Esophagus muscularis mucosa (tissue), 4 donors: ENCODE data around the gene ESYT3. TPM values are rescaled to one million over a fixed set of nuclear protein-coding genes. Genes with fewer than 3 reads are reported as not detected.
A peak's percentile ranks its signal among the peaks of the same experiment; 100 is the strongest.
"Not testable (repeated sequence)": the region's sequence is repeated elsewhere in the genome, so short reads cannot be mapped to it uniquely, and the experiment has no call there.

Source experiments
- DNase-seq: peaks from one replicate; pipeline ENCODE4 v3.0.0-alpha.2; 2017; ENCODE audit errors: extremely low spot score
- H3K27ac ChIP-seq, 4 donors: fragments of 200-600 bp; sonication (generic); replicated peaks in 1 of 4; 1 replicate in 3 of 4; 2 replicates in 1 of 4; pipeline ENCODE4 v1.5.1; 2016 to 2019; ENCODE audit warnings: mild to moderate bottlenecking in 1 of 4
- H3K27me3 ChIP-seq, 4 donors: fragments of 200-600 bp; sonication (generic); one replicate each; pipeline versions ENCODE4 v1.5.1 to v1.6.0; 2016 to 2019
- H3K36me3 ChIP-seq, 4 donors: fragments of 200-600 bp; sonication (generic); one replicate each; pipeline ENCODE4 v1.5.1; 2016 to 2019
- H3K4me1 ChIP-seq, 4 donors: fragments of 200-600 bp; sonication (generic); one replicate each; pipeline ENCODE4 v1.5.1; 2016 to 2019
- H3K4me3 ChIP-seq, 4 donors: fragments of 200-600 bp; sonication (generic); 1 replicate in 2 of 4; 2 replicates in 2 of 4; pipeline ENCODE4 v1.5.1; 2016 to 2019; ENCODE audit warnings: mild to moderate bottlenecking in 4 of 4, moderate library complexity in 1 of 4
- H3K9me3 ChIP-seq, 4 donors: fragments of 200-600 bp; sonication (generic); 1 replicate in 3 of 4; 2 replicates in 1 of 4; pipeline ENCODE4 v1.5.1; 2016 to 2019
- EP300 ChIP-seq: sonication (generic); formaldehyde crosslinking; IDR thresholded peaks from one replicate; pipeline ENCODE4 v1.6.1; 2017; ENCODE audit warnings: antibody characterized with exemption
- POLR2A ChIP-seq: fragments of 450-650 bp; IDR thresholded peaks from one replicate; pipeline ENCODE4 v1.6.1; 2017; ENCODE audit warnings: antibody characterized with exemption, moderate library complexity, mild to moderate bottlenecking, low read depth
- POLR2AphosphoS5 ChIP-seq, 2 donors: sonication (generic); formaldehyde crosslinking; IDR thresholded peaks; one replicate each; pipeline ENCODE4 v1.6.1; 2017; ENCODE audit warnings: antibody characterized with exemption in 2 of 2
- WGBS: methylation state at CpG from one replicate; pipeline ENCODE4 v1.1.5; 2018; 5-methylcytosine and 5-hydroxymethylcytosine counted together
- intact Hi-C: fragments of 100-400 bp; cut with DNase I; formaldehyde crosslinking; loops from one replicate; pipeline ENCODE4 v1.15.1; 2023
- total RNA-seq, 4 donors: library from RNA; depleted of rRNA; stranded (reverse); fragments of >200 nt; gene quantifications; one replicate each; pipeline versions ENCODE4 v1.1.0 to v1.2.1, GENCODE V29; 2016
- TF ChIP-seq, protein P1 (sequence below), 3 experiments: fragments of 200-600 bp in 2 of 3; fragments of 450-650 bp in 1 of 3; sonication (generic) in 2 of 3; IDR thresholded peaks; one replicate each; pipeline ENCODE4 v1.5.1; 2017 to 2019; ENCODE audit warnings: antibody characterized with exemption in 3 of 3, mild to moderate bottlenecking in 2 of 3, moderate library complexity in 1 of 3

Gene ESYT3
- total RNA-seq, 4 donors from 2014 or later, result 0.45 to 1.1 (median 0.83) TPM; not detected in 1

DNA sequence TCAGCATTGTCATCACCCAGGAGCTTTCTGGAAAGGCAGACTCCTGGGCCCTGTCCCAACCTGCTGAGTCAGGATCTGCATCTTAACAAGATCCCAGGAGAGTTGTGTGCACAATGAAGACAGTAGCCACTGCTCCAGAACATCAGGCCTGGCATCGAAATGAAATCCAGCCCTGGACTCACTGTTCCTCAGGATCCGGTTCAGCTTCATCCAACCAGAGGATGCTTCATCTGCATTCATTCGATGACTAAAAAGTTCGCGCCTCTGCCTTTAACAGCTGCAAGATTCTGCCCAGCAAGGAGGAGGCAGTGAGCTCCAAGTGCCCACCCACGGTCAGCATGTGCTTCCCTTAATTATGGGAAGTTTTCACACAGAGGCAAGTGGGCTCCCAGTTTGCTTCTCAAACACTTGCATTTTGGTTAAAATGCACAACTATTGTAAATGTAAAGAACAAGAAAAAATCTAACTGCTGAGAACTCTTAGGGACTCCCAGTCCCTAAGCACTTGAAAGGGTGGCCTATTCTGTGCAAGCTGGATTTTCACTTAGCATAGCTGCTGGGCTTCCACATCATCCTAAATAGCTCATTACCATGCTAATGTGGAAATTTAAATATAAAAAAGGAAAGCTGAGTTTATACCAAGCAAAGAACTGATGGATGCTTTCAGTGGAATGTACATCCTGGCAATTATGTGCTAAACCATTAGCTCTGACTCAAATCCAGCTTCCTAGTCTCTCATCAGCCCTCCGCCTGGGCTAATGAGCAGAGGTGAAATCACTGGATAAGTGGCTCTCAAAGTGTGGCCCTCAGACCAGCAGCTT lies 25.5 kb upstream of the ESYT3 start:
- intact Hi-C loops, result no loop called here

DNA sequence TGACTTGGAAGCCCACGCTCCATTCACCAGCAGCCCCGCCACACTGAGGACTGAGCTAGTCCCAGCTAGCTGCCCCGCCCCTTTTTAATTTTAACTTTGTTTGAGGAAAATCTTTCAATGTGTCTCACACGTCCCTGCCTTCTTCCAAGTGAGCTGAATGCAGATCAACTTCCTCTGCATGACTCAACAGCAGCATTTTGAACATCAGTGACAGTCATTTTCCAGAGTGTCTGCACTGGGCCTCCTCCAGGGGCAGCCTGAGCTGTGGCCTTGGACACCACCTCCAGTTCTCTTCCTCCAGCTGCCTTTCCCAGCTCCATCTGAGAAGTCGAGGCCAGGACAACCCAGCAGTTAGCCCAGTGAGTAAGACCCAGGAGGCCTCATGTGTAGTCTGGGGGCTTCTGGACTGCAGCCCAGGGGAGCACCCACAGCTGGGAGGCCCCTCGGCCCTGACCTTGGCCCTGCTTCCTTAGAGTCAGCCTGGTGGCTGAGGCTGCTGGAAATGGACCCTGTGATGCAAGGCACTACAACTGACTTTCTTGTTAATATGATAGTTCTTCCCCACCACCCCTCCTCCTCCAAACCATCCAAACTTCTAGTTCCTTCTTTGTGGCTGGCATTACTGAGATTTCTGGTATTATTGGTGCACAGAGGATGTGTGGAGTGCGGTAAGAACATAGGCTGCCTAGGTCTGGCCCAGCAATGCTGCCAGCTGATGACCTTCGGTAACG lies 21.4 kb upstream of the ESYT3 start:
- H3K27ac ChIP-seq, result no peak overlapping the region
- no peak for DNase-seq
- H3K36me3 ChIP-seq, result no peaks in the 10 kb centered on the region
- TF ChIP-seq POLR2AphosphoS5 (IDR thresholded peaks at IDR 0.05) (no peak), POLR2A (no peak), EP300 (no peak)
- TF ChIP-seq, protein P1, sequence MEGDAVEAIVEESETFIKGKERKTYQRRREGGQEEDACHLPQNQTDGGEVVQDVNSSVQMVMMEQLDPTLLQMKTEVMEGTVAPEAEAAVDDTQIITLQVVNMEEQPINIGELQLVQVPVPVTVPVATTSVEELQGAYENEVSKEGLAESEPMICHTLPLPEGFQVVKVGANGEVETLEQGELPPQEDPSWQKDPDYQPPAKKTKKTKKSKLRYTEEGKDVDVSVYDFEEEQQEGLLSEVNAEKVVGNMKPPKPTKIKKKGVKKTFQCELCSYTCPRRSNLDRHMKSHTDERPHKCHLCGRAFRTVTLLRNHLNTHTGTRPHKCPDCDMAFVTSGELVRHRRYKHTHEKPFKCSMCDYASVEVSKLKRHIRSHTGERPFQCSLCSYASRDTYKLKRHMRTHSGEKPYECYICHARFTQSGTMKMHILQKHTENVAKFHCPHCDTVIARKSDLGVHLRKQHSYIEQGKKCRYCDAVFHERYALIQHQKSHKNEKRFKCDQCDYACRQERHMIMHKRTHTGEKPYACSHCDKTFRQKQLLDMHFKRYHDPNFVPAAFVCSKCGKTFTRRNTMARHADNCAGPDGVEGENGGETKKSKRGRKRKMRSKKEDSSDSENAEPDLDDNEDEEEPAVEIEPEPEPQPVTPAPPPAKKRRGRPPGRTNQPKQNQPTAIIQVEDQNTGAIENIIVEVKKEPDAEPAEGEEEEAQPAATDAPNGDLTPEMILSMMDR (IDR thresholded peaks at IDR 0.05), result no peak
- H3K4me3 ChIP-seq, result no peak overlapping the region
- no peaks in the 10 kb centered on the region for H3K9me3 ChIP-seq
- intact Hi-C loops, result no loop called here
- 58% methylated on average over 9 of the region's 9 CpGs for WGBS
- peaks cover 0 to 12% (median 0%) of the 10 kb centered on the region in 4 donors for H3K27me3 ChIP-seq
- H3K4me1 ChIP-seq, result peaks cover 0 to 8% (median 1%) of the 10 kb centered on the region in 4 donors

More for the DNA sequence above, 25.5 kb upstream of the ESYT3 start:
- Histone ChIP-seq H3K9me3 (no peaks in the 10 kb centered on the region), H3K27ac (no peak overlapping the region), H3K36me3 (peaks cover 4 to 19% (median 14%) of the 10 kb centered on the region in 4 donors), H3K27me3 (no peaks in the 10 kb centered on the region), H3K4me3 (no peak overlapping the region), H3K4me1 (no peaks in the 10 kb centered on the region)
- DNase-seq, result no peak
- TF ChIP-seq POLR2AphosphoS5 (IDR thresholded peaks at IDR 0.05), result no peak
- TF ChIP-seq POLR2A, result no peak
- TF ChIP-seq, protein P1 (IDR thresholded peaks at IDR 0.05), result no peak
- WGBS, result 58% methylated on average over 7 of the region's 7 CpGs

DNA sequence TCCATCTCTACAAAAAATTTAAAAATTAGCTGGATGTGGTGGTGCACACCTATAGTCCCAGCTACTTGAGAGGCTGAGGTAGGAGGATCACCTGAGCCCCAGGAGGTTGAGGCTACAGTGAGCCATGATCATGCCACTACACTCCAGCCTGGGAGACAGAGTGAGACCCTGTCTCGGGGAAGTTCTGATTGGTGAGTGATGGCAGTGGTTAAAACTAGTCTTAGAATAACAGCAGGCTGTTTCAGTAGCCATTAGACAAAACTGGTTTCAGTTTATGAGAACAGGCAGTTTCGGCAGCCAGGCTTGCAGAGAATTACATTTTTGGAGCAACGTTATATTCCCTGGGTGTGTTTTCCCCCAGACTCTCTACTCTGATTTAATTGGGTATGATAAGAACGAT lies 18.2 kb upstream of the ESYT3 start:
- DNase-seq, H3K4me3 ChIP-seq, H3K4me1 ChIP-seq, H3K36me3 ChIP-seq, H3K27ac ChIP-seq, H3K9me3 ChIP-seq: not testable (repeated sequence)
- WGBS, result 85% methylated on average over 4 of the region's 4 CpGs
- intact Hi-C loops, result loop anchor here (5.0 kb wide), 1 partner anchor 84 kb away; no protein-coding TSS in a partner anchor
- H3K27me3 ChIP-seq, result peaks cover 0 to 12% (median 0%) of the 10 kb centered on the region in 4 donors

DNA sequence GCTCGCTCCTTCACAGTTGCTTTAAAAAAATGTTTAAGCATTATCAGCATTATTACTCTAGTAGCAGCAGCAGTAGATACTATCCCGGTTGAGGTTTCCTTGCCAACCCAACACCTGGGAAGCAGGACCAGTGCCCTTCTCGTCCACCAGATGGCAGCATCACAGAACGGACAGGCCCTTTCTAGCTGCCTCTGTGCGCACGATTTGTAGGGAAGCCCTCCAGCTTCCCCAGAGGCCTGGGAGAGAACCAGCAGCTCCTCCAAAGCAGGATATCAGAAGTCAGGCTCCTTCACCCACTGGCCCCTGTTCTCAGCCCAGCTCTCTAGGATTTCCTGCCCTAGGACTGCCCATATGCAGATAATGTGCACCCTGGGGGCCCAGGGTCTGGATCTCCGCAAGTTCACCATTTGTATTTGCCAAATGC lies 16.8 kb upstream of the ESYT3 start:
- H3K27me3 ChIP-seq, result peaks cover 0 to 12% (median 0%) of the 10 kb centered on the region in 4 donors
- intact Hi-C loops, result loop anchor here (5.0 kb wide), 1 partner anchor 85 kb away; no protein-coding TSS in a partner anchor
- DNase-seq, result no peak
- 16% methylated on average over 7 of the region's 7 CpGs for WGBS
- no peaks in the 10 kb centered on the region for H3K36me3 ChIP-seq
- H3K4me1 ChIP-seq, result peaks cover 0 to 8% (median 1%) of the 10 kb centered on the region in 4 donors
- TF ChIP-seq, protein P1 (IDR thresholded peaks at IDR 0.05), result peak; percentile 82 to 98 (median 88)
- TF ChIP-seq EP300 (no peak), POLR2A (no peak), POLR2AphosphoS5 (IDR thresholded peaks at IDR 0.05) (no peak)
- no peak overlapping the region for H3K4me3 ChIP-seq
- H3K9me3 ChIP-seq, result no peaks in the 10 kb centered on the region
- no peak overlapping the region for H3K27ac ChIP-seq

DNA sequence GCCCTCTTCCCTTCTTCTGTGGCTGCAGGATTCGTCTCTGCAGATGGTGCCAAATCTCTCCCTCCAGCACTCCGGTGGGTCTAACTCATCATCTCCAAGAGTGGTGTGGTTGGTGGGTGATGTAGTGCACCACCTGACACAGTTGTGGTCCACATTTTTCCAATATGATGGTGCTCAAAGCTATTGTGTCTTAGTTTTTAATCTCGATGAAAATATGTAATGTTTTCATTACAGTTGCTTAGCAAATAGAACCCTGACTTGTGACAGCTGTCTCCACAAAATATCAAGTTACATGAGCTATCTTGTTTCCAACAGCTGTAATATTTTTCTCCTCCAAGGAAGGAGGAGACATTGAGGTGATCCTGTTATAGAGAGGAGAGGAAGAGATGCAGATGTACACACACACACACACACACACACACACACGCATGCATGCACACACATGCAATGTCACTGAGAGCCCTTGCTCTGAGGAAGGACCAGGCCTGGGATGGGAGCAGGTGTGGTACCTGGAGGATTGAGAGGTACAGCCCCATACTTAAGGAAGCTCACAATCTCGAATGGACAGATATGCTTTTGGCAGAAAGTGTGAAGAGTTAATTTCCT lies 15.7 kb upstream of the ESYT3 start:
- Histone ChIP-seq H3K27ac (no peak overlapping the region), H3K4me1 (peaks cover 0 to 8% (median 1%) of the 10 kb centered on the region in 4 donors), H3K4me3 (no peak overlapping the region), H3K9me3 (no peaks in the 10 kb centered on the region), H3K27me3 (peaks cover 0 to 12% (median 0%) of the 10 kb centered on the region in 4 donors), H3K36me3 (no peaks in the 10 kb centered on the region)
- TF ChIP-seq, protein P1 (IDR thresholded peaks at IDR 0.05), result no peak
- TF ChIP-seq POLR2A (no peak), EP300 (no peak), POLR2AphosphoS5 (IDR thresholded peaks at IDR 0.05) (no peak)
- intact Hi-C loops, result loop anchor here (5.0 kb wide), 1 partner anchor 86 kb away; no protein-coding TSS in a partner anchor
- WGBS, result 60% methylated on average over 5 of the region's 5 CpGs
- DNase-seq, result no peak
